HS-5 (cell line): Measurements from ENCODE around the gene ZEB1.
"Not testable (repeated sequence)": the region's sequence is repeated elsewhere in the genome, so short reads cannot be mapped to it uniquely, and the experiment has no call there.

Source experiments
- DNase-seq: peaks from one replicate; pipeline ENCODE4 v3.0.0-alpha.2; 2012; ENCODE audit warnings: low read depth

Gene ZEB1

DNA sequence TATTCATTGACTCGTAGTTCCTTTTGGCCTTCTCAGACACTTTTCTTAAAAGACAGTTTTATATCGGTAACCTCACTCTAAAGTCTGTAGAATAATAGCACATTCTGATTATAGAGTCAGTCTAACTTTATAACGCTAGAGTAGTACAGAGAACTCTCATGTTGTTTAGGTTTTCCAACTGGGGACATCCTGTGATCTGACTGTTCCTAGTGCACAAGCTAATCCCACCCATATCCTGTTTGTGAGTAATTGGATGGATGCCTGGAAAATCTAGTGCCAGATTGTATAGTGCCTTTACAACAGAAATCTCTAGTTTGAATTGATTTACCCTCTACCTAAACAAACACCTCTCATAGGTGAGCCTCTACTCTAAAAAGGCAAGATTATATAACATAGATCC is 107.4 kb downstream of the ZEB1 start:
- peak; percentile 40 for DNase-seq

DNA sequence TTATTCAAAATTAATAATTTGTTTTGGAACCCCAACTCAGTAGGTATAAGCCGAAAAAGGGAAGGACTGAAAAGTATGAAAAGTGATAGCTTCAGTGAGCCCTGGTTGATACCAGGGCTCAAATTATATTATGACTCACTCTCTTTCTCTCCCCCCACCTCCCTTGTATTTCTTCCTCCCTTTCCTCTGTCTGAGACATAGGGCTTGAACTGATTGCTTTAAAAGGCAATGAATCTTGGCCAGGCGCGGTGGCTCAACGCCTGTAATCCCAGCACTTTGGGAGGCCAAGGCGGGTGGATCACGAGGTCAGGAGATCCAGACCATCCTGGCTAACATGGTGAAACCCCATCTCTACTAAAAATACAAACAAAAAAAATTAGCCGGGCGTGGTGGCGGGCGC is 108.3 kb downstream of the ZEB1 start:
- not testable (repeated sequence) for DNase-seq

DNA sequence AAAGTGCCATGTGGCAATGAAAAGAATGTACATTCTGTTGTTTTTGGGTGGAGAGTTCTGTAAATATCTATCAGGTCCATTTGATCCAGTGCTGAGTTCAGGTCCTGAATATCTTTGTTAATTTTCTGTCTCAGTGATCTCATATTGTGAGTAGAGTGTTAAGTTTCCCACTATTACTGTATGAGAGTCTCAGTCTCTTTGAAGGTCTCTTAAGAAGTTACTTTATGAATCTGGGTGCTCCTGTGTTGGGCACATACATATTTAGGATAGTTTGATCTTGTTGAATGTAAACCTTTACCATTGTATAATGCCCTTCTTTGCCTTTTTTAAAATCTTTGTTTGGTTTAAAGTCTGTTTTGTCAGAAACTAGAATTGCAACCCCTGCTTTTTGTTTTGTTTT is 109.5 kb downstream of the ZEB1 start:
- not testable (repeated sequence) for DNase-seq

DNA sequence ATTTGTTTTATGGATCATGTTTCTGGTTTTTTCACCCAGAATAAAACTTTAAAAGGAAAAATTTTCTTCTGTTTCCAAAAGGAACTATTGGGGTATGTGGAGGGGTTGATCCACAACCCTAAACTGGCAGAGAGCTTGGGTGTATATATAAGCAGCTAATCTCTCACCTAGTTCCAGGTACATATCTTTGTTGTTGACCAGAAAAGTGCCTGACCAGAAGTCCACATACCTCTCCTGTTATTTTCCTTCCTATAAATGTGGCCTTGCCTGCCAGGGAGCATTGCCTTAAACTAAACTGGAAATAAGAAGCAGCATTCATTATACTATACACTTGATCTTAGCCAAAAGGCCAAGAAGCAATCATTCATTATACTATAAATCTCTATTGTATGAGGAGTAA is 112.0 kb downstream of the ZEB1 start:
- DNase-seq, result no peak

DNA sequence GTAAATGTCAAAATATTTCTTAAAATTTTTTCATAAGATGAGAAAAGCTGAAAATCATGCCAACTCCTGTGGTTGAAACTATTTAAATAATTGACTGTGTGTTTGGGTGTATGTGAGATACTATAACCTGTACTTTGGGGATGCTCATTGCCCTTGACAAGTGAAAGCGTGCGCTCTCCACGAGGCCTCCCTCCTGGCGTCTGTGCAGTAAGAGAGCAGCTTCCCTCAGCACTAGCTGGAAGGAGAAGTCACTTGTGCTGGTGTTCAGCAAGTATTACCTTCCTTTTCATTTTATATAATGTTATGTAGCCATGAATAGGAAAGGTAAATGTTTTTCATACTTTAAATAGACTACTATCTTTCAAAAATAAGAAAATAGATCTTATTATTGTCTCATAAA is 118.9 kb downstream of the ZEB1 start:
- no peak for DNase-seq

DNA sequence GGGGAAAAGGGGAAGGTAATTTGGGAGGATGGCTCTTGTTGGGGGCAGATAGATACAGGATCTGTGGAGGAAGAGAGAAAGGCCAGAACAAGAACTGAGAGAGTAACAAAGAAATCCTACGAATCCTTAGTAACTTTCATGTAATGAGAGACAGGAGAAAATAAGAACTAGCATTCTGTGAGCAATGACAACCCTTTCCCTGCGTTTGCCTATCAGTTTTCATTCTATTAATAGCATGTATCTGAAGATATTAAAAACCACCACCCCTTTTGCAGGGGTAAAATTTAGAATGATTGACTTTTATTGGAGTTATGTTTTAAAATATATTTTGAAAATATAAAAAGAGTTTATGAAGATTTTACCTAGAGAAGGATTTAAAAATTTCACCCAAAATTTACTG is 132.8 kb downstream of the ZEB1 start:
- no peak for DNase-seq

DNA sequence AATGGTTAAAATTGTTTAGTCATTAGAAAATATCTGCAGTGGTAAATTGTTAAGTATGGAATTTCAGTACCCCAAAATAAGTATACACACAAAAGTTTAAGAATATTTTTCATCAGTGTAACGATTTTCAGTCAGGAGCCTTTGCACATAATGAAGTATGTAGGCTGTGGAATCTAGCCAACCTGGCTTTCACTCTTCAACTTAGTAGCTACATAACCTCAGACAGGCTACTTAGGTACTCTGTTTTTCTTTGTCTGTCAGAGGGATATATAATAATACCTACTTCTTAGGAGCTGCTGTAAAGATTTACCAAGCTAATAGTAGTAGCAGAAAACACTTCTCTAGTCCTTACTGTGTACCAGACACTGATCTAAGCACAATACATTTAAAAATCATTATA is 137.5 kb downstream of the ZEB1 start:
- no peak for DNase-seq

DNA sequence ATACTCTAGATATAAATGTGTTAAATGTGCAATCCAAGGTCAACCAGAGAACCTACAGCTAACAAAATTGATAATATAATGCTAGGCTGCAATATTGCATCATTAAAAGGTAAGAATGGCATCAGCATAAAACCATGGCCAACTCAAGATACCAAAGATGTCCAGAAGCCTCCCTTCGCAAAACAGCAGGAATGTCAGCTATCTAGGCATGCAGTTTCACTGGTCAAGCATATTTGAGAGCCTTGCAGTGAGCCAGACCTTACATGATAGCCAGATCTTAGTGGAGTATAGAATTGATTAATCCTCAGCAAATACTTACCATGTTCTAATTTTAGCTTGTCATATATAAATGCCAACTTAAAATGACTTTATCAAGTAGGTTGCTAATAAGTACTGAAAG is 138.8 kb downstream of the ZEB1 start:
- DNase-seq, result no peak

DNA sequence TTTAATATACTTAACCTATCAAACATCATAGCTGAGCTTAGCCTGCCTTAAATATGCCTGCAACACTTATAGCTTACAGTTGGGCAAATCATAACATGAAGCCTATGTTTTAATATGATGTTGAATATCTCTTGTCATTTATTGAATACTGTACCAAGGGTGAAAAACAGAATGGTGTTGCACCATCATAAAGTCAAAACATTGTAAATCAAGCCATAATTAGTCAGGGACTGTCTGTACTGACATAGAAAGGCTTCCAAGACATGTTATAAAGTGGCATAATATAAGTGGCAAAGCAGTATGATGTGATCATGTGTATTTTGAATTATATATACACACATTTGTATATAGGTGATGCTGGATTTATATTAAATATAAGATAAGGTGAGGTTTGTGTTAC is 140.0 kb downstream of the ZEB1 start:
- no peak for DNase-seq

DNA sequence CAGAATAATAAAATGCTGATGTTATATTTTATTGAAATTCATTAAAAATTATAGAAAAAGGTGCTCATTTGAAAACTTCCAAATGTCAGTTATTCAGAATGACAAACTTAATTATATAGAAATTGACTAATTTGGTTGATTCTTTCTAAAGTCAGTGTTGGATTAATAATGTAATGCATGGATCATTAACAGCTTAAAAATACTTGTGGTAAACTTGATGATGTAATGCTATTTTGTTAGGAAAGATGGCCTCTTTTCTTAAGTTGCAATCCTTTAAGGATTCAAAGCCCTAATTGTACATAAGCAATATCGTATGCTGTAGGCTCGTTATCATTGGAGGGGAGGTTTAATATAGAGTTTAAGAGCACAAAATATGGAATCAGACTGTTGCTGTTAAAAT is 141.2 kb downstream of the ZEB1 start:
- no peak for DNase-seq

DNA sequence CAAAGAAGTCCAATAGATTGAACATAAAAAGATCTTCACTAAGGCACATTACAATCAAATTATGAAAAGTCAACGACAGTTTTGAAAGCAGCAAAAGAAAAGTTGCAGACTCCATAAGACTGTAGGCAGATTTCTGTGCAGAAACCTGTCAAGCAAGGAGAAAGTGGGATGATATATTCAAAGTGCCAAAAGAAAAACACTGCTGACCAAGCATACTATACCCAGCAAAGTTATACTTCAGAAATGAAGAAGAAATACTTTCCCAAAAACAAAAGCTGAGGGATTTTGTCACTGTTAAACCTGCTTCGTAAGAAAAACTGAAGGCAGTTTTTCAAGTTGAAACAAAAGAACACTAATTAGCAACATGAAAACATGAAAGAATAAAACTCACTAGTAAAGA is 145.5 kb downstream of the ZEB1 start:
- no peak for DNase-seq

DNA sequence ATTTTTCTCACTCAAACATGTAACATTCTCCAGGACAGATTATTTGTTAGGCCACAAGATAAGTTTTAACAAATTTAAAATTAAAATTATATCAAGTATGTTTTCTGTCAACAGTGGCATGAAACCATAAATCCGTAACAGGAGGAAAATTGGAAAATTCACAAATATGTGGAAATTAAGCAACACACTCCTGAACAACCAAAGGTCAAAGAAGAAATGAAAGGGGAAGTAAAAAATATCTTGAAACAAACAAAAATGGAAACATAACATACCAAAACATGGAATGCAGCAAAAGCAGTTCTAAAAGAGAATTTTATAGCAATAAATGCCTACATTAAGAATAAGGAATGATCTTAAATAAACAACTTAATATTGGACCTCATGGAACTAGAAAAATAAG is 147.3 kb downstream of the ZEB1 start:
- DNase-seq, result no peak

DNA sequence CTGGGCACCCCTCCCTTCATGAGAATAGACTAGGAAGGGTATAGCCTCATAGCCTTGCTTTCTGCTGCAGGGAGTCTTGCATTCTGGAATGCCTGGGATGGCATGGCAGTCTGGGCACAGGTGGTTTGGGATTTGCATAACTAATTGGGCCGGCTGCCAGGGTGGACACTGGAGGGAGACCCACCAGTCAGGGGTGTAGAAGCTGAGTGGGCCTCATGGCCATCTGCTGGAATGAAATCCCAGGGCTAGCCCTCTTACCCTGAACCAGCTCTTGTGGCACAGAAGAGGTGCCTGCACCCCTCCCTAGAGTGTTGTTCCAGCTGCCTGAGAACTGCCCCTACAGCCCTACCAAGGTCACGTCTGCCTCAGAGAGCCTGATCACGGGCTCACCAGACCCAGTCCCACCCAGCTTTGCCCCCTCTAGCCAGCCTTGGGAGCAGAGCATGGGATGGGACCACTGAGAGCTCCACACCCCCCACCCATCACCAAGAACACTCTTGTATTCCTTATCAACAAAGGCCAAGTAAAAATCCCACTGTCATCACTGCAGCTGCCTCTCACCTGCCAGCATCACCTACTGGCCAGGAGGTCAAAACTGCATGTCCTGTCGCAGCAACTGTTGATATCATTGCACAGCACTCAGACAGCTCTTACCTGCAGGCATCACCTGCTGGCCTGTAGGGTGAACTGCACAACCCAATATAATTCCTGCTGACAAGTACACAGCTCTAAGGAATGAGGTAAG is 148.9 kb downstream of the ZEB1 start:
- no peak for DNase-seq

DNA sequence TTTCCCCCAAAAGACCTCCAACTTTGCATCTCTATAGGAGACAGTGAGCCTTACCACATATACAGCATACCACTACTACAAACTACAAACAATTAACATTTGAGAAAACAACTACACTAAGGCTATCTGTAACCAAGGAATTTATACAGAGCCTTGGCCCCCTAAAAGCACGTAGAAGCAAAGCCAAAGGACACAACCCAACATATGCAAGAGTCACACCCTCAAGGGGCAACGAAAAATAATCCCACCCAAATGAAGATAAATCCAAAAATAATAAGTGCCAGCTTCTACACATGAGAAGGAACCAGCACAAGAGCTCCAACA is 149.5 kb downstream of the ZEB1 start:
- DNase-seq, result no peak

DNA sequence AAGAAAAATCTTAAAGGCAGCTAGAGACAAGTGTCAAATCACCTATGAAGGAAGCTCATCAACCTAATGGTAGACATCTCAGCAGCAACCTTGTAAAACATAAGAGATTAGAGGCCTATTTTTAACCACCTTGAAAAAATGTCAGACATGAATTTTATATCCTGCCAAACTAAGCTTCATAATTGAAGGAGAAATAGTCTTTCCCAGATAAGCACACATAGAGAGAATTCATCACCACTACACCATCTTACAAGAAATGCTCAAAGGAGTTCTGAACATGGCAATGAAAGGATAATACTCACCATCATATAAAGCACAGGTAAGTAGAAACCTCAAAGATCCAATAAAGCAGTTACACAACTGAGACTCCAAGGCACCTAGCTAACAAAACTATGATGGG is 156.5 kb downstream of the ZEB1 start:
- no peak for DNase-seq

DNA sequence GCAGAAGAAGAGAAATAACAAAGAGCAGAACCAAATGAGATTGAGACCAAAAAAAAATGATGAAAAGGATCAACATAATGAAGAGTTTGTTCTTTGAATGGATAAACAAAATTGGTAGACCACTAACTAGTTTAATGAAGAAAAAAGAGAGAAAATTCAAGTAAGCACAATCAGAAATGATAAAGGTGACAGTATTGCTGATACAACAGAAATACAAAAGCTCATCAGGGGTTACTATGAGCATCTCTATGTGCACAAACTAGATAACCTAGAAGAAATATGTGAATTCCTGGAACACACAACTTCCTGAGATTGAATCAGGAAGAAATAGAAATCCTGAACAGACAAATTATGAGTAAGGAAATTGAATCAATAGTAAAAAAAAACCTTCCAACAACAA is 157.1 kb downstream of the ZEB1 start:
- no peak for DNase-seq

DNA sequence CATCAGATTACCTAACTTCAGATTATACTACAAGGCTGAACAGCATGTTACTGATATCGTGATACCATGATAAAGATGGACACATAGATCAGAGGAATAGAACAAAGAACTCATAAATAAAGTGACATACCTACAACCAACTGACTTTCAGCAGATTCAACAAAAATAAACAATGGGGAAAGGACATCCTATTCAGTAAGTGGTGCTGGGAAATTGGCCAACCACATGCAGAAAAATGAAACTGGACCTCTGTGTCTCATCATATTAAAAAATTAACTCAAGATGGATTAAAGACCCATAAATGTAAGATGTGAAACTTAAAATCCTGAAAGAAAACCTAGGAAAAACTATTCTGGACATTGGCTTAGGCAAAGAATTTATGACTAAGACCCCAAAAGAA is 158.6 kb downstream of the ZEB1 start:
- no peak for DNase-seq

DNA sequence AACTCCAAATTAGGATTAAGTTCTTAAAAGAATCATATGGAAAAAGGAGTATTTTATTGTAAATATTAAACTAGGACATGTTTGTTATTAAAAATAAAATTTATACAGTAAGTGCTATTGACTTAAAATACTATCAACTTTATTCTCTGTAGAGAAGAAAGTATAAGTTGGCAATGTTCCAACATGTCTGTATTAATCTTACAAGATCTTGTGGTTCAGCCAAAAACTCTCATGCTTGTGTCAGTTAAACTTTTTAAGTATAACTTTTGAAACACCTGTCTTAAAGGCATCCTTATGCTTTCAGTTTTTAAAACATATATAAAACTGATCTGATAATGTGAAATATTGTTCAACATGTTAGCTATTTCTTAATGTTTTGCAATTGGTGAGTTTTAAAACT is 160.7 kb downstream of the ZEB1 start:
- no peak for DNase-seq

DNA sequence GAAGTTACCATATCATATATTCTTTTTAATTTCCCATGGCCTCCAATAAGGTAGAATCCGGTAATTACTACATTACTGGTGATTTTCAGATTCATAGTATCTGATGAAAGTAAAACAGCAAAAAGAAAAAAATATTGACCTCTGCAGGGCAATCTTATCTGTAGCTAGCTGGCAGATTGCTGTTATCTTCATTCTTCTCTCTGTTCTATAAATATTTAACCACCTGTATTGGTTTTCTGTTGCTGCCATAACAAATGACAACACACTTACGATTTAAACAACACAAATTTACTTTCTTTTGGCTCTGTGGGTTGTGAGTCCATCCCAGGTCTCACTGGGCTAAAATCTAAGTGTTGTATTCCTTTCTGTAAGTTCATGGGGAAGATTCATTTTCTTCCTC is 164.5 kb downstream of the ZEB1 start:
- DNase-seq, result no peak

DNA sequence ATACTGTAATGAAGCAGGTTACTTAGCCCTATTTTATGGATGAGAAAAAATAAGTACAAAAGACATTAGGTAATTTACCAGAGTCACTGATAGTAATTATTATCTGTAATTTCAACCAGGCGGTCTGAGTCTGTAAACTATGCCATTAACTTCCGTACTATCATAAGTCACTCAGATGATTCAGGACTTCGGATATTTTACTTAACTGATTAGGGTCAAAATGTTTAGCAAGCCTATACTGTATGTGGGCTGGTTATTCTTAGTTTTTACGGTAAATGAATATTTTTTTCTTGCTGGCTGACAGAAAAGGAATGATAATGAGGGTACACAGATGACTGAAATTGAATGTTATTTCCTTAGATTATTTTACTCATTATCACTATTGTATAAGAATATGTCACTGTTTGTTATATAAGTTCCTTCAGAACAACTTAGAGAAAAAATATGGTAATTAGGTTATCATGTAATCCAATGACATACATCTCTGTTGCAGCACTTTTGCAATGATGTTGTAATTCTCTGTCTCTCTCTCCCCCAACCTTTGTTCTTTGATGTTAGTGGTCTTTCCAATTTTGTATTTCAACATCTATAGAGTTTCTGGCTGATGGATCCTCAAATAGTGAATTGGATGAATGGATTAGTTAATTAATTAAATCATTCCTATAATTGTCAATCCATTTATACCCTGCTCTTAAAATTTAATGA is 165.6 kb downstream of the ZEB1 start:
- DNase-seq, result no peak

DNA sequence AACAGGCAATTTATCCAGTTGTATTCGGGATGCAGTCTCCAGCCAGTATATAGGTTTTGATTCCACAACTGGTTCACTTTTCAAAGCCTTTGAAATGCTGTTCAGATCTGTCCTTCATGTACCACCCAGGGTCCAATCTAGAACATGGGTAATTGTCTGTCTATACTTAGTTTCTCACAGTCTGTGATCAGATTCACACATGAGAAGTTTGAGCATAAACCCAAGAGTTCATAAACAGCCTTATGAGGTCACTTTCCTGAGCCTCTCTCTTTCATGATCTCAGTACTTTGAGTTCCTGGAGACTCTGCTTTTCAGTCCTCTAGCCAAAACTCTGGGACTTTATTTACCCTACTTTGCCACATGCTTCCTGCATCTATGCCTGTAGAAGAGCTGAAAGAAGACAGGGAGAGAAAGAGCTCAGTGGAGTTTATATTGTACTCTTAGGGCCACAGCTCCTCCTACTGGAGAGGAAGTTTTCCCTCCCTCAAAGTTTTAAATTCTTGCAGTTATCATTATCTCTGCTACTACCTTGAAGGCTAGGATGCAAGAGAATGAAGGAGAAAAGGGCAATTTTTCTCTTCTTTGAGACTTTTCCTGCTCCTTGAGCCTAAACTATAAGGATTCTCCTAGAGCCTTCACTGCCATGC is 172.0 kb downstream of the ZEB1 start:
- DNase-seq, result no peak

DNA sequence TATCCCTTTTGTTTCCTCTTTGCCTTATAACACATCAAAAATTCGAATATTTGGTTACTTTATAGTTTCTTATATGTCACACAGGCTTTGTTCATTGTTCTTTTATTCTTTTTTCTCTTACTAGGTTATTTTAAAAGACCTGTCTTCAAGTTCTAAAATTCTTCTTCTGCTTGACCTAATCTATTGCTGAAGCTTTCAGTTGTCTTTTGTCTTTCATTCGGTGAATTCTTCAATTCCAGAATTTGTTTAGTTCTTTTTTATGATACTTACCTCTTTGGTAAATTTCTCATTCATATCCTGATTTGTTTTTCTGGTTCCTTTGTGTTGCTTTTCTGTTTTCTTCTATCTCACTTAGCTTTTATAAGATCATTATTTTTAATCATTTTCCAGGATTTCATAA is 188.4 kb downstream of the ZEB1 start:
- no peak for DNase-seq

DNA sequence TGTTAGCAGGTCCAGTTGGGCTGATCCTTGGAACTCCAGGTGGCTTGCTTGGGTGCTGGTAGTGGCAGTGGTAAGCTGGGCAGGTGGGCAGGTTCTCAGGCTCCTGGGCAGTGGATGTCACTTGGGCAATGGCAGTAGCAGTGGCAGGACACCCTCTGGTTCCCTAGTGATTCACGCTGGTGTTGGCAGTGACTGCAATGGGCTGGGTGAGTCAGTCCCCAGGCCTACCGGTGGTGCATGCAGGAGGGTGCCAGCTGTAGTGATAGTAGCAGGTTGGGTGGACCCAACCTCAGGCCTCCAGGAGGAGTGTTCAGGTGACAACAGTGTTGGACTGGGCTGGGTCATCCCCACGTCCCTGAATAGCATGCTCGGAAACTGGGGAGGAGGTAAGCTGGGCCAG is 189.2 kb downstream of the ZEB1 start:
- DNase-seq, result no peak

DNA sequence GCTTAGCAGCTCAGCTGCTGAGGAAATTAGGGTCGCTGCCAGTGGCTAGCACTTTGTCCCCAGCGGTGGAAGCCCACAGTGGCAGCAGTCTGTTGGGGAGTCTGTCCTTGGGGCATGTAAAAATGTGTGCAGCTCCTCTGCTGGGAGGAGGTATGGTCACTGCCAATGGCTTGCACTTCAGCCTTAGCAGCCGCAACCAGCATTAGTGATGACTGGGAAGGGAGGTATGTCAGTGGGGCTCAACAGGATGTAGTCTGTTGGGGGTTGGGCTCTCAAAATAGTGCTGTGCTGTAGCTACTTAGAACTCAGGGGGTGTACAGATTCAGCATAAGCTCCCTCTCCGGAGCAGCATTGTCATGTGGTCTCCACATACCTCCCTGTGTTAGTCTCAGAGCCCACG is 189.9 kb downstream of the ZEB1 start:
- no peak for DNase-seq
